Cortex of kidney (tissue), 1 donor: ENCODE results near the gene STAG3.
"Not testable (repeated sequence)": the region's sequence is repeated elsewhere in the genome, so short reads cannot be mapped to it uniquely, and the experiment has no call there.

ENCODE experiments used
- DNase-seq: peaks from one replicate; lab custom pipeline; 2025; lab: John Stamatoyannopoulos, UW

STAG3 gene

GRCh38 chr7:100174582-100174981 is 3.1 kb upstream of the STAG3 start:
- DNase-seq: no peak

DNA sequence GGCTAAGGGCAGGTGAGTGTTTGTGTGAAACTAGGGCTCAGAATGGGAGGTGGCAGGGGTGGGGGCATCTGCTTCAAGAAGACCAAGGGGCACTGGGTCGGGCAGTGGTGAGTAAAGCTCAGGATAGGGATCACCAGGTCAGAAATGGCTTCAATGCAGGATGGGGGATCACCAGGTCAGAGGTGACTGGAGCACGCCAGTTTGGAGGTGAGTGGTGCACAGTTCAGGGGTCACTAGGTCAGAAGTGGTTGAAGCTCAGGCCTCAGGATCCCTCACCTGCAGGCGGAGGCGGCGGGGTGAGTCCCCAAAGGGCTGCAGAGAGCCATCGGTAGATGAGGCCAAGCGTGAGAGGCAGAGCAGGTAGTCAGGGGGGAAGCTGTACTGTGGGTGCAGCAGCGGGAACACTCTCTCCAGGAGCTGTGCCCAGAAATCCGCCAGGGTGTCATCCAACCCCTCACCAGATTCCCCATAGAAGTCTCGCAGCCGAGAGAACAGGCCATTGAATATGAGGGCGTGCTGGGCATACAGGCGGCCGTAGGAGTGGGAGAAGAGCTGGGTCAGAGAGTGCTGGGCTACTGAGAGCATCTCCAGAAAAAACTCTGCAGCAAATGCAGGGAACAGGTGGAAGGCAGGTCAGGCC is 2.3 kb upstream of the STAG3 start:
- DNase-seq: no peak

DNA sequence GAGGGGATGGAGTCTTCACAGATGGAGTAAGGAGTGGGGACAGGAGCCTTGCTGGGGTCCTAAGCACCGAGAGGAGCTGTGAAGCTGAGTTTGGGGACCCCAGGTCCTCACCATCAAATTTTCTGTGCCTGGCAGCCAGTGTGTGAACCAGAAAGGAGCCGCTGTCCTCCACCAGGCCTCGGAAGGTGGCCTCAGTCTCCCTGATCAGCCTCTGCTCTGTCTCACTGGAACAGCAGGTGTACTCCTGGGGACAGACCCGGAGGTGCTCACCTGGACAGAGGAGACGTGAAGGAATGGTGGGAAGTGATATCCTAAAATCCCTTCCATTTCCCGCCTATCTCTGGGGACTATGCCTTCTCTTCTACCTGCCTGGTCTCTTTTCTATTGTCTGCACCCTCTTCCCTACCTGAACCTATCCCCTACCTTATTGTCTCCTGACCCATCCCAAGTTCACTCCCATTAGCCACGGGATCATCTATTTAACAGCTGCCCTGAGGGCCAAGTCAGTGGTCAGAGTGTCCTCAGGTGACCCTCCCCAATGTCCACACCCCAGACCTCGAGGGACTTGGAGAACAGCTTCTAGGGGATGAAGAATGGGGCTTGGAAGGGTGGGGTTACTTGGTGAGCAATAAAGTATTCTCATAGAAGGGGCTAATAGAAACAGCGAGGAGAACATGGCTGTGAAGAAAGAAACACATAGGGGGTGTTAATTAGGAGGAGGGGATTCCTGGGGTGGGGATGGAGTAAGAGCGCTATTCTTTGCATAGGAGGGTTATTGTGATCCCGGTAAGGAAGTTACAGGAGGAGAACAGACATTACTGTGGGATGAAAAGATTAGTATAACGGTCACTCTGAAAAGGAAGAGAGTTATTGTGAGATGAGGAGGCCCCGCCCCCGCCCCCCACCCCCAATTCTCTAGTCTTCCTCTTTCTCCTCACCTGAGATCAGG is 1.3 kb upstream of the STAG3 start:
- DNase-seq: no peak

- not testable (repeated sequence) for DNase-seq
These were observed 2.4 kb downstream of the STAG3 start for GRCh38 chr7:100180084-100180483.

DNA sequence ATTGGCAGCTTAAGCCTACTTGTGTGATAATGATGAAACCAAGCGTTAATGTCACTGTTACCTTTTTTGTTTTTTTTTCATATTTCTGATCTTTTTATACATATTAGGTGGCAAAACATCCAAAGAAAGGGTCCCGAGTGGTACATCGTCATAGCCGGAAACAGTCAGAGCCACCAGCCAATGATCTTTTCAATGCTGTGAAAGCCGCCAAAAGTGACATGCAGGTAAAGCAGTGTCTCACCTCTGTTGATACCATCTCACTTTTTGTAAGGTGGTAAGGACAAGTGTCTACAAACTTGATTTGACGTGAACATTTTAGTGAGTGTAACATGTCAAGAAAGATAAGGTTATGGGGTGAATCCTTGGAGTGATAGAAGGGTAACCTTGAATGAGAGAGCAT is 4.9 kb downstream of the STAG3 start:
- DNase-seq: not testable (repeated sequence)

DNA sequence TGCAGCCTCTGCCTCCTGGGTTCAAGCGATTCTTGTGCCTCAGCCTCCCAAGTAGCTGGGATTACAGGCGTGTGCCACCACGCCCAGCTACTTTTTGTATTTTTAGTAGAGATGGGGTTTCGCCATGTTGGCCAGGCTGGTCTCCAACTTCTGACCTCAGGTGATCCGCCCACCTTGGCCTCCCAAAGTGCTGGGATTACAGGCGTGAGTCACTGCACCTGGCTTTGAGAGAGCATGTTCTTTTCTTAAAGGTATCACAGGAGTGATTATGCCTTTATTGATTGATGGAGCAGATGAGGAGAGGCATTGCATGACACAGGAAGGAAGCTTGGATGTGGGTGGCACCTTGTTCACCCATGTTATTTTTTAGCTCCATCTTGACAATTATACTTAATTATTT is 5.4 kb downstream of the STAG3 start:
- not testable (repeated sequence) for DNase-seq

DNA sequence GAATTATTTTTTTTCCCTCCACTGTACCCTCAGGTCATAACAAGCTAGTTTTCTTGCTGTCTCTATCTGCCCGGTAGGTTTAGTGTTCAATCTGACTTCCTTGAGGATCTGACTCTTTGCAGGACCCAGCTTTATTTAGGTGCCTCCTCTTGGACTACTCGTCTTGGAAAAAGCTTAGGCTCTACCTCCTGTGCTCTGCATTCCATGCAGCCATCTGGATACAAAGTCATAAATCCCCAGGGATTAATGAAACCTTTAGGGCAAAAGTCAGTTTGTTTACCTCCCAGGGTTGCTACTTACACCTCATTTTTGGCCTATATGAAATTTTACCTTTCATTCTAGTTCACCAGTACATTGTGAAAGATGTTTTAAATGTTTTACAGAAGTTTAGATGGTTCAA is 8.0 kb downstream of the STAG3 start:
- no peak for DNase-seq

GRCh38 chr7:100189061-100189460 is 11.3 kb downstream of the STAG3 start:
- no peak for DNase-seq

GRCh38 chr7:100190048-100190711 is 12.5 kb downstream of the STAG3 start:
- no peak for DNase-seq

DNA sequence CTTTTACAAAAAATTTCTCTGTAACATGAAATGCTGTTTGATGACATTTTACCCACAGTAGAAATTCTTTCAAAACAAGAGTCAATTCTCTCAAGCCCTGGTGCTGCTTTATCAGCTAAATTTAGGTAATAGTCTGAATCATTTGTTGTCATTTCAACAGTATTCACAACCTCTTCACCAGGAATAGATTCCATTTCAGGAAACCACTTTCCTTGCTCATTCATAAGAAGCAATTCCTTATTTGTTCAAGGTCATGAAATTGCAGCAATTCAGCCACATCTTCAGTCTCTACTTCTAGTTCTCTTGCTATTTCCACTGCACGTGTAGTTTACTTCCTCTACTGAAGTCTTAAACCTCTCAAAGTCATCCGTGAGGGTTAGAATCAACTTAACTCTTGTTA is 14.1 kb downstream of the STAG3 start:
- DNase-seq: no peak

GRCh38 chr7:100192281-100192862 is 14.7 kb downstream of the STAG3 start:
- DNase-seq: not testable (repeated sequence)

DNA sequence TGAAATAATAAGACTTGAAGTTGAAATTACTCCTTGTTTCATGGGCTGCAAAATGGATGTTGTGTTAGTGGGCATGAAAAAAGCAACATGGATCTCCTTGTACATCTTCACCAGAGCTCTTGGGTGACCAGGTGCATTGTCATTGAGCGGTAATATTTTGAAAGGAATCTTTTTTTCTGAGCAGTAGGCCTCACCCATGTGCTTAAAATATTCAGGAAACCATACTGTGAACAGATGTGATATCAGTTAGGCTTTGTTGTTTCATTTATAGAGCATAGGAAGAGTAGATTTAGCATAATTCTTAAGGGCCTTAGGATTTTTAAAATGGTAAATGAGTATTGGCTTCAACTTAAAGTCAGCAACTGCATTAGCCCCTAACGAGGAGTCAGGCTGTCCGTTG is 15.3 kb downstream of the STAG3 start:
- DNase-seq: no peak

DNA sequence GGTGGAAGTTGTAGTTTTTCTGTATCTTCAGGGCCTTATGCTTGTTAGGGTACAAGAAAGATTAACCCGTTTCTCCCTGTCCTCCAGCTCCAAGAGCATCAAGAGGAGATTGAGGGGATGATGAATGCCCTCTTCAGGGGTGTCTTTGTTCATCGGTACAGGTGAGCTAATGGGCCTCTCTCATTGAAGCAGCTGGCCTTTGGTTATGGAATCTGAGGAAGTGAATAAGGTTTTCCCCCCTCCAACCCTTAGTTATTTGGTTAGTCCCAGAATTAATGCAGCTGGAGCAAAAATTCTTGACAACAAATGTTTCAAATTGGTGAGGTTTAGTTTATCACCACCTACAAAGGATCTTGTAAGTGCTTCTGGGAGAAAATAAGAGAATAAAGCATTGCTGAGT is 17.5 kb downstream of the STAG3 start:
- no peak for DNase-seq

- not testable (repeated sequence) for DNase-seq
These were observed 18.2 kb downstream of the STAG3 start for GRCh38 chr7:100195901-100196322.

GRCh38 chr7:100198266-100198665 is 20.5 kb downstream of the STAG3 start:
- DNase-seq: no peak

DNA sequence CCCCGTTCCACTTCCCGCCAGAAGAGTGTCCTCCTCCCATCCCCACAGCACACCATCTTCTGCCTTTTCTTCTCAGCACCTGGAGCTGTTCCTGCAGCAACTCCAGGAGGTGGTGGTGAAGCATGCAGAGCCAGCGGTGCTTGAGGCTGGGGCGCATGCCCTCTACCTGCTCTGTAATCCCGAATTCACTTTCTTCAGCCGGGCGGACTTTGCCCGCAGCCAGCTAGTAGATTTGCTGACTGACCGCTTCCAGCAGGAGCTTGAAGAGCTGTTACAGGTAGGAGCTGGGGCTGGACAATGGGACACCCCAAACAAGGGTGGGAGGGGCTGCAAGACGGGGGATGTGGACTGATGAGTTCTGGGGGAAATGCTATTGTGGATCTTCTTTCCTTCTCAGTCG is 23.0 kb downstream of the STAG3 start:
- no peak for DNase-seq

- no peak for DNase-seq
These were observed 26.7 kb downstream of the STAG3 start for GRCh38 chr7:100204454-100204853.

- DNase-seq: no peak
These were observed 31.2 kb downstream of the STAG3 start for GRCh38 chr7:100208911-100209408.

DNA sequence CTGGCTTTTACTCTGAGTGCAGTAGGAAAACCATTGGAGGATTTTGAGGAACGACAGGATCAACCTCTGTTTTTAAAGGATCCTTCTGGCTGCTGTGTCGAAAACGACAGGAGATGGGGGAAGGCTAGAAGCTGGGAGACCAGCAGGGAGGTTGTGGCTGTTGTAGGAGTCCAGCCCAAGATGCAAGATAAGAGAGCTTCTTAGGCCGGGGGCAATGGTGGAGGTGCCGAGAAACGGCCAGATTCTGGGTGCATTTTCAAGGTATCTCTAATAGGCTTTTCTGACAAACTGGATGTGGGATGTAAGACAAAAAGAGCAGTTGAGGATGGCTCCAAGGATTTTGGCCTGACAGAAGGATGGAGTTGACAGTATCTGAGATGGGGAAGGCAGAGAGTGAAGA is 31.8 kb downstream of the STAG3 start:
- DNase-seq: no peak

- DNase-seq: no peak
These were observed 33.1 kb downstream of the STAG3 start for GRCh38 chr7:100210805-100211204.

GRCh38 chr7:100211342-100211780 is 33.6 kb downstream of the STAG3 start:
- no peak for DNase-seq

- no peak for DNase-seq
These were observed 35.0 kb downstream of the STAG3 start for GRCh38 chr7:100212631-100213286.
